Naive thymus-derived CD8-positive, alpha-beta T cell (primary cell): ENCODE results near the gene NFYB. TPM values are rescaled to one million over a fixed set of nuclear protein-coding genes. Genes with fewer than 3 reads are reported as not detected.
"Not testable (repeated sequence)": the region's sequence is repeated elsewhere in the genome, so short reads cannot be mapped to it uniquely, and the experiment has no call there.

Experiments used
- ATAC-seq, 2 donors: fragments of 150-1000 bp; cut with Tn5 transposase in 1 of 2; sonication (Bioruptor Pico), chemical (Tn5 transposase) in 1 of 2; 1 replicate in 1 of 2; 2 replicates in 1 of 2; pipeline ENCODE4 v1.10.0; 2021; ENCODE audit warnings: mild to moderate bottlenecking in 2 of 2, moderate library complexity in 2 of 2
- POLR2A ChIA-PET: fragments of 350-600 bp; sonication (Branson Sonifier 250); formaldehyde crosslinking; loops from one replicate; lab custom pipeline; 2021; ENCODE audit warnings: antibody characterized with exemption; lab: Charles Lee
- DNase-seq, 10 donors: peaks; one replicate each; pipeline versions ENCODE4 v3.0.0 to v3.0.0-alpha.2; 2020 to 2022
- H3K27ac Mint-ChIP-seq, 10 donors: one replicate each; pipeline ENCODE4 v1.8.0; 2020 to 2022; ENCODE audit warnings: mild to moderate bottlenecking in 10 of 10, mixed read lengths in 10 of 10, moderate library complexity in 4 of 10, inconsistent platforms in 1 of 10
- H3K27me3 Mint-ChIP-seq, 5 donors: one replicate each; pipeline ENCODE4 v1.8.0; 2021 to 2022; ENCODE audit warnings: mixed read lengths in 5 of 5
- H3K36me3 Mint-ChIP-seq, 3 donors: one replicate each; pipeline ENCODE4 v1.8.0; 2020 to 2022; ENCODE audit warnings: mixed read lengths in 3 of 3, mild to moderate bottlenecking in 2 of 3, inconsistent platforms in 1 of 3
- H3K4me1 Mint-ChIP-seq, 4 donors: one replicate each; pipeline ENCODE4 v1.8.0; 2021 to 2022; ENCODE audit warnings: mixed read lengths in 4 of 4
- H3K4me3 Mint-ChIP-seq, 10 donors: one replicate each; pipeline ENCODE4 v1.8.0; 2020 to 2022; ENCODE audit warnings: mild to moderate bottlenecking in 10 of 10, mixed read lengths in 10 of 10, moderate library complexity in 6 of 10, inconsistent platforms in 1 of 10
- H3K9me3 Mint-ChIP-seq, 9 donors: one replicate each; pipeline ENCODE4 v1.8.0; 2020 to 2022; ENCODE audit warnings: mixed read lengths in 9 of 9, mild to moderate bottlenecking in 3 of 9, inconsistent platforms in 1 of 9, moderate library complexity in 1 of 9
- polyA plus RNA-seq, 3 donors: library from polyadenylated mRNA; unstranded; fragments of 300-500 nt; fragmentation: Illumina TruSeq; gene quantifications; one replicate each; pipeline ENCODE4 v1.2.3, GENCODE V29; 2021
- total RNA-seq, 8 experiments: library from RNA in 2 of 8; stranded (reverse) in 2 of 8; gene quantifications; one replicate each; pipeline ENCODE4 v1.2.3 and lab custom pipeline; 2021 to 2026

Gene NFYB
- total and polyA plus RNA-seq, 5 experiments from 2014 or later: 22.7 to 38.8 (median 26.4) TPM

DNA sequence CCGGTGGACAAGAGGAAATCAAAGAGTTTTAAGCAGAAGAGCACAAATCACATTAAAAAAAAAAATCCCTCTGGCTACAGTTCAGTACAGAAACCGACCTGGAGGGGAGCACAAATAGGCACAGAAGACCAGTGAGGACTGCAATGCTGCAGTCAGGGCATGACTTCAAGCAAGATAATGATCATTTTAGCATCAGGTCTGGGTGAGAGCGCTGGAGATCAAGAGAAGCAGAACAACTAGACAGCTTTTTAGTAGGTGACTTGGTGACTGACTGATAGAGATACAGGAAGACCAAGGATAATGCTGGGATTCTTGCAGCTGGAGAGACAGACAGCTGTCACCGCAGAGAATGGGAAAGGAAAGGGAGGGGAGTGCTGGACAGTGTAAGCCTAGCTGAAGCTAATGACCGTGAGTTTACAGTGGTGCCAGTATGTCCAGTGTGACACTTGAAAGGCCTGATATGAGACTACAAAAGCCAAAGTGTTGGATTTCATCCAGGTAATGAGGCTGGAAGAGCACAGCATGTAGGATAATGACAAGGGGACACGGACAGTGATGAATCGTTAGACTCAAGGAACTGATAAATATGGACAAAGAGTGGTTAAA is 5.6 kb downstream of the NFYB start:
- H3K4me3 Mint-ChIP-seq: peak overlapping the region in 1 of 10 donors; percentile 5
- H3K36me3 Mint-ChIP-seq: peaks cover 0 to 41% (median 2%) of the 10 kb centered on the region in 3 donors
- peak overlapping the region in 5 of 10 donors; percentile 1 to 67 (median 37) for H3K27ac Mint-ChIP-seq
- peaks cover 17 to 39% (median 27%) of the 10 kb centered on the region in 4 donors for H3K4me1 Mint-ChIP-seq
- ATAC-seq (no peak), DNase-seq (no peak)
- POLR2A ChIA-PET: interaction anchor here (1.6 kb wide), 1 partner anchor 203 kb away, joined by 6 read pairs; the partner anchor contains the start of gene HSP90B1
- no peaks in the 10 kb centered on the region for H3K9me3 Mint-ChIP-seq
- no peaks in the 10 kb centered on the region for H3K27me3 Mint-ChIP-seq

- no peaks in the 10 kb centered on the region for H3K27me3 Mint-ChIP-seq
- ATAC-seq (no peak), DNase-seq (no peak)
- peaks cover 0 to 47% (median 2%) of the 10 kb centered on the region in 3 donors for H3K36me3 Mint-ChIP-seq
- peaks cover 13 to 33% (median 23%) of the 10 kb centered on the region in 4 donors for H3K4me1 Mint-ChIP-seq
- peak overlapping the region in 2 of 10 donors; percentile 5 to 12 for H3K27ac Mint-ChIP-seq
- H3K9me3 Mint-ChIP-seq: no peaks in the 10 kb centered on the region
- no peak overlapping the region for H3K4me3 Mint-ChIP-seq
- POLR2A ChIA-PET: no interaction called here
These were observed 6.4 kb downstream of the NFYB start for GRCh38 chr12:104131609-104132008.

DNA sequence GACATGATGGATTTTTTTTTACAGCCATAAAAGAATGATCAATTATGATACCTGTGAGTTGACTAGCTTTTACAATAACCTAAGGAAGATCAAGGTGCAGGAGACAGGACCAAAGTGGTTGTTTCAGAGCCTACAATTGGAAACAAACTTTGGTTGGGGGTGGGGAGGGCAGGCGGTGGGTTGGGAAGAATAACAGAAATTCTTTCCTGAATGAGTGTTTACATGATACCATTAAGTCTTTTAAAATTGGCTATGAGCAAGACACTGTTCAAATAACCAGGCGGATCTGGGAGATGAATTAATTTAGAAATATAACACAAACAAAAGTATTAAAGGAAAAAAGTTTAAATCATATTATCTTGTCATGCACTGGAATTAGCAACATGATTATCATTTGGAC is 7.2 kb downstream of the NFYB start:
- Mint-ChIP-seq H3K36me3 (peaks cover 4 to 56% (median 8%) of the 10 kb centered on the region in 3 donors), H3K27ac (peak overlapping the region in 5 of 10 donors; percentile 3 to 45 (median 20)), H3K27me3 (no peaks in the 10 kb centered on the region), H3K9me3 (no peaks in the 10 kb centered on the region), H3K4me3 (no peak overlapping the region), H3K4me1 (peaks cover 12 to 30% (median 20%) of the 10 kb centered on the region in 4 donors)
- no peak for DNase-seq
- no peak for ATAC-seq
- POLR2A ChIA-PET: no interaction called here

DNA sequence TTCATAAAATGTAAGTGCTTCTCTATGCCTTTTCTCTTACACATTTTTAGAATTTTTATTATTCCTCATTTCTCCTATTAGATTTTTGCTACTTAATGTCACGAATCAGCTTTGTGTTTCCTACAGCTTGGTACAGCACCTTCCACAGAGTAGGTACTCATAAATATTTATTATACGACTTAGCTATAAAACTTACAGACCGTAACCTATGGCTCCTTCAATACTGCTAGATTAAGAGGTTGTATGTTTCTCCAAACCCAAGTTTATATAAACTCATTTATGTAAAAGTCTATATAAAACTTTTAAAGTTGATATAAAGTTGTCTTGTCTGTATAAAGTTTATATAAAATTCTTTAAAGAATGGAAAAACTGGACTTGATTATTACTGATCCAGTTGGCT is 11.5 kb downstream of the NFYB start:
- POLR2A ChIA-PET: no interaction called here
- Mint-ChIP-seq H3K27me3 (no peaks in the 10 kb centered on the region), H3K27ac (peak overlapping the region in 1 of 10 donors; percentile 2), H3K36me3 (peaks cover 5 to 83% (median 11%) of the 10 kb centered on the region in 3 donors), H3K4me3 (no peak overlapping the region), H3K4me1 (peaks cover 4 to 21% (median 11%) of the 10 kb centered on the region in 4 donors), H3K9me3 (no peaks in the 10 kb centered on the region)
- DNase-seq (no peak), ATAC-seq (no peak)

GRCh38 chr12:104122298-104122697 is 15.7 kb downstream of the NFYB start:
- no peaks in the 10 kb centered on the region for H3K9me3 Mint-ChIP-seq
- POLR2A ChIA-PET: interaction anchor here (0.9 kb wide), 1 partner anchor 13 kb away, joined by 3 read pairs; no protein-coding TSS in a partner anchor
- ATAC-seq (no peak), DNase-seq (no peak)
- no peaks in the 10 kb centered on the region for H3K27me3 Mint-ChIP-seq
- peak overlapping the region in 1 of 10 donors; percentile 43 for H3K27ac Mint-ChIP-seq
- no peaks in the 10 kb centered on the region for H3K4me1 Mint-ChIP-seq
- peaks cover 9 to 86% (median 16%) of the 10 kb centered on the region in 3 donors for H3K36me3 Mint-ChIP-seq
- H3K4me3 Mint-ChIP-seq: no peak overlapping the region

GRCh38 chr12:104121001-104121400 is 17.0 kb downstream of the NFYB start:
- DNase-seq: no peak
- H3K9me3 Mint-ChIP-seq: no peaks in the 10 kb centered on the region
- H3K4me3 Mint-ChIP-seq: no peak overlapping the region
- peaks cover 0 to under 1% (median 0%) of the 10 kb centered on the region in 4 donors for H3K4me1 Mint-ChIP-seq
- POLR2A ChIA-PET: no interaction called here
- no peaks in the 10 kb centered on the region for H3K27me3 Mint-ChIP-seq
- H3K36me3 Mint-ChIP-seq: peaks cover 7 to 77% (median 11%) of the 10 kb centered on the region in 3 donors
- H3K27ac Mint-ChIP-seq: no peak overlapping the region
- ATAC-seq: no peak

- peaks cover 0 to 53% (median 10%) of the 10 kb centered on the region in 3 donors for H3K36me3 Mint-ChIP-seq
- peak overlapping the region in 8 of 10 donors; percentile 5 to 83 (median 58) for H3K27ac Mint-ChIP-seq
- no peak overlapping the region for H3K4me3 Mint-ChIP-seq
- ATAC-seq (no peak), DNase-seq (no peak)
- H3K9me3 Mint-ChIP-seq: no peaks in the 10 kb centered on the region
- H3K27me3 Mint-ChIP-seq: no peaks in the 10 kb centered on the region
- POLR2A ChIA-PET: no interaction called here
- H3K4me1 Mint-ChIP-seq: peaks cover 1 to 6% (median 2%) of the 10 kb centered on the region in 4 donors
These were observed 22.4 kb downstream of the NFYB start for GRCh38 chr12:104115587-104115975.

GRCh38 chr12:104114834-104115586 is 23.0 kb downstream of the NFYB start:
- H3K27me3 Mint-ChIP-seq, H3K4me1 Mint-ChIP-seq, DNase-seq, ATAC-seq, H3K4me3 Mint-ChIP-seq, POLR2A ChIA-PET, H3K9me3 Mint-ChIP-seq: not testable (repeated sequence)
- peak overlapping the region in 3 of 10 donors; percentile 5 to 58 (median 25) for H3K27ac Mint-ChIP-seq
- H3K36me3 Mint-ChIP-seq: peaks cover 0 to 47% (median 6%) of the 10 kb centered on the region in 3 donors

DNA sequence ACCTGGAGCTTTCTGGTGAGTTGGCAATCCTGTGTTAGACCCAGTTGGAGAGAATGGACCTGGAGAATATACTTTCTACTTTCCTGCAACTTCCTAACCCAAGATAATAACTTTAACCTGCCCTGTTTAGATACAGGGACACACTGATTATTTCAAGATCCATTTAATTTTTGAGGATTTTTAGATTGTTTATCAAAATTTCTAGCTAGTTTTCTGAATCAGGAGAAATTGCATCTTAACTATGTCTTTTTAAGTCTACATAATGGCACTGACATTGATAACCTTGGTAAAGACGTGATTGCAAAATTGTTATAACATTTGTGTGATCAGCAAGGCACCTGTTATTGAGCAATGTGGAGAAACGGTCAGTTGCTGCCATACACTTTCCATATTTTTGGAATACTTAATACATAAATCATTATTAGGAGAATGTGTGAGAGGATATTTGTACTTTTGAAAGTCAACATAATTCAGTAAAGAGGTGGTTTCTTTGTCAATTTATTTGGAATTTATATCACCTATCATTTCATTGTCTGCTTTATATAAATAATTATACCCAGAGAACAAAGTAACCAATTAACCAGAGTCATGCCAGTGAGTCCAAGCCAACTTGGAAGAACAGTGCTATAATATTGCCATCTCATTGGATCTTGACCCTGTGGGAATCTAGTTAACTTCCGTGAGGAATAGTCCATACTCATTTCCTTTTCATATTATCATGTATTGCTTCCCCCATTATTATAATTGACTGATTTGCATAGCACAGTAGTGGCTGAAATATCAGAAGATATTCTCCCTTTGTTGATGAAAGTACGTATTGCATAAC is 28.4 kb downstream of the NFYB start:
- H3K27me3 Mint-ChIP-seq: no peaks in the 10 kb centered on the region
- POLR2A ChIA-PET: interaction anchor here (0.8 to 1.4 kb wide), 6 partner anchors 12 to 208 kb away, joined by 3 to 7 read pairs (median 4); partner anchors contain the start of genes HSP90B1 and TDG
- peak overlapping the region in 1 of 10 donors; percentile 72 for H3K4me3 Mint-ChIP-seq
- H3K4me1 Mint-ChIP-seq: peaks cover 10 to 12% (median 11%) of the 10 kb centered on the region in 4 donors
- H3K9me3 Mint-ChIP-seq: no peaks in the 10 kb centered on the region
- H3K27ac Mint-ChIP-seq: peak overlapping the region in 3 of 10 donors; percentile 46 to 84 (median 74)
- H3K36me3 Mint-ChIP-seq: peaks cover 0 to 21% (median 0%) of the 10 kb centered on the region in 3 donors
- DNase-seq: no peak
- no peak for ATAC-seq

DNA sequence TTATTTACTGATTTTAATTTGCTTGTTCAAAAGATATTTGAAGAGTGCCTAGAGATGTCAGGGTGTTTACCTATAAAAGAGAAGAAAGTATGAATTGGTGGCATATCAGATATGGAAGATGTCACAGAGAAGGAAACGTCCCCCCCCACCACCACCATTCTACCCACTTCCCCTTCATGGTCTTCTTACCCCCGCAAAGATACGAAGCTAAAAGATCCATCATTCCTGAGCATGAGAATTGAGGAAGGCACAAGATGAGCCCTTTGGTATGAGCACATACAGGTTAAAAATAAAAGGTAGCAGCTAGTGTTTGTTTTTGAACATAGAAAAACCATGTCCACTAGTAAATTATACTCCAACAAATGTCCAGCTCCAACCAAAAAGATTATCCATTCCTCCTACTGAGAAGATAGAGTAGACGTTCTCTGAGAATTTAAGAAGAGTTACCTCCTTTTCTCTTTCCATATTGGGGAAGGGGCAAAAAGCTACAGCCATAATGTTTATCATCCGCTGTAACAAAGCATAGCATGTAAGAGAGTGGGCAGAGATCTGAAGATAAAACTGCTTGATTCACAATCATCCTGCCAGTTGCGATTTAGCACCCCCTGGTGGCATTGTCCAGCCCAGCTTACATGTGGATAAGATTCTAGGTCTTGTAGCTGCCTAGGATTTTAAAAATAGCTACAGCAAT is 29.1 kb downstream of the NFYB start:
- Mint-ChIP-seq H3K36me3 (peaks cover 0 to 14% (median 0%) of the 10 kb centered on the region in 3 donors), H3K4me3 (peak overlapping the region; percentile 21 to 81 (median 77)), H3K4me1 (peaks cover 10 to 12% (median 11%) of the 10 kb centered on the region in 4 donors), H3K27ac (peak overlapping the region; percentile 0 to 84 (median 62)), H3K27me3 (no peaks in the 10 kb centered on the region), H3K9me3 (no peaks in the 10 kb centered on the region)
- peak; percentile 73 to 94 (median 84) for DNase-seq
- peak; percentile 99 for ATAC-seq
- POLR2A ChIA-PET: interaction anchor here (0.7 to 1.4 kb wide), 7 partner anchors 13 to 207 kb away, joined by 3 to 7 read pairs (median 4); partner anchors contain the start of genes HSP90B1, NFYB and TDG

DNA sequence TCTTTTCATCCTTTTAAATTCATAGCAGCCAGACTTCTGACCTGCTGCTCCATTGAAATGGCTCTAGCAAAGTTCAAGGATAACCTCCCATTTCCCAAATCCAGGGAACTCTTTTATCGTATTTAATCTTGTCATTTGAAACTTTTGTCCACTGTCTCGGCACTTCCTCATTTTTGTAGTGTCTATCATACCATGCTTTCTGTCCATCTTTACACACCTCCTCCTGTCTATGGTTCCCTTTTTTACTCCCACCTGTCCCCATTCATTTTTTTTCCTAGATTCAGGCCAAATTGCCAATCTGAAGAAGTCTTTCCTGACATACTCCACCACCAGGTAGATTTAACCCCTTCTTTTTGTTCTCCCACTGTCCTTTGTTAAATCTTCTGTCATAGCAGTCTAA is 31.0 kb downstream of the NFYB start:
- H3K27ac Mint-ChIP-seq: no peak overlapping the region
- no peaks in the 10 kb centered on the region for H3K9me3 Mint-ChIP-seq
- POLR2A ChIA-PET: no interaction called here
- no peak for ATAC-seq
- no peaks in the 10 kb centered on the region for H3K27me3 Mint-ChIP-seq
- H3K4me3 Mint-ChIP-seq: no peak overlapping the region
- DNase-seq: no peak
- peaks cover 0 to 23% (median 0%) of the 10 kb centered on the region in 3 donors for H3K36me3 Mint-ChIP-seq
- peaks cover 10 to 12% (median 11%) of the 10 kb centered on the region in 4 donors for H3K4me1 Mint-ChIP-seq
